Activated T-helper 1 cell treated with anti-CD3 and anti-CD28 coated beads, Interleukin-2, amount 50 U/mL, for 16 hours (primary cell): Measurements from ENCODE around the gene SEMA6B.
"Not testable (repeated sequence)": the region's sequence is repeated elsewhere in the genome, so short reads cannot be mapped to it uniquely, and the experiment has no call there.

Experiments used
- DNase-seq, 2 donors: peaks; one replicate each; pipeline ENCODE4 v3.0.0-alpha.2; 2020; ENCODE audit warnings: low read depth in 1 of 2, low spot score in 1 of 2

The SEMA6B gene

DNA sequence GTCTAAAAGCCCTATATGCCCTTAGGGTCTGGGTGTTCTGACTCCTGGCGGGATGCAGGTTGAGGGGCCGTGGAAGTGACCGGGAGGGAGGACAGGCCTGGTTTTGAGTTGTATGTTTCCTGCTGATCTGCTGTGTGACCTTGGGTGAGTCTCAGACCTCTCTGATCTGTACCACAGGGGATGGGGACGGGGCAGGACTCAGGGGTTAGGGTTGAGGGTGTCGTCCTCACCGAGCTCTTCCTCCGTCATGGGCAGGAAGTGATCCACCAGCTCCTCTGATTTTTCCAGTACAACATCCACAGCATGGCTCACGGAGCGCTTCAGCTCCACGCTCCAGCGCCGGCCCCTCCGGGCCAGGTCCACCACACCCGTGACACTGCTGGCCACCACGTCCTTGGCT lies 30.6 kb downstream of the SEMA6B start:
- no peak for DNase-seq

DNA sequence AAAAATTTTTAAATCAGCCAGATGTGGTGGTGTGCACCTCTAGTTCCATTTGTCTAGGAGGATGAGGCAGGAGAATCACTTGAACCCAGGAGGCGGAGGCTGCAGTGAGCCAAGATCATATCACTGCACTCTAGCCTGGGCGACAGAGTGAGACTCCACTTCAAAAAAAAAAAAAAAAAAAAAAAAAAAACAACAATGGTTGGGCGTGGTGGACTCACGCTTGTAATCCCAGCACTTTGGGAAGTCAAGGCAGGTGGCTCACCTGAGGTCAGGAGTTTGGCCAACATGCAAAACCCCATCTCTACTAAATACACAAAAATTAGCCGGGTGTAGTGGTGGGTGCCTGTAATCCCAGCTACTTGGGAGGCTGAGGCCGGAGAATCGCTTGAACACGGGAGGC lies 32.1 kb downstream of the SEMA6B start:
- DNase-seq, result not testable (repeated sequence)

DNA sequence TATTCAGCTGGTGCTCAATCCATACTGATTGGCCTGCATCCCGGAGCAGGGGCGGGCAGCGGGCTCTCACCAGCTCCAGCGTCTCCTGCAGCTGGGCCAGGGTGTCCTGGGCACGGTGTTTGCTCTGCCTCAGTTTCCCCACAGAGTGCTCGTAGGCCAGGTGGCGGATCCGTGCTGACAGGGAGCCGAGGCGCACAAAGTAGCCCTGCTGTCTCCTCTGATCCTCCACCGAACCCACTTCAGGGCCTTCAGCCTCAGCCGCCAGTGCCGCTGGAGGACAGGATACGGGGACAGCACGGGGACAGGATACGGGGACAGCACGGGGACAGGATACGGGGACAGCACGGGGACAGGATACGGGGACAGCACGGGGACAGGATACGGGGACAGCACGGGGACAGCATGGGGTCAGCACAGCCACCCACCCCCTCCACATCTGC lies 33.9 kb downstream of the SEMA6B start:
- DNase-seq, result no peak

DNA sequence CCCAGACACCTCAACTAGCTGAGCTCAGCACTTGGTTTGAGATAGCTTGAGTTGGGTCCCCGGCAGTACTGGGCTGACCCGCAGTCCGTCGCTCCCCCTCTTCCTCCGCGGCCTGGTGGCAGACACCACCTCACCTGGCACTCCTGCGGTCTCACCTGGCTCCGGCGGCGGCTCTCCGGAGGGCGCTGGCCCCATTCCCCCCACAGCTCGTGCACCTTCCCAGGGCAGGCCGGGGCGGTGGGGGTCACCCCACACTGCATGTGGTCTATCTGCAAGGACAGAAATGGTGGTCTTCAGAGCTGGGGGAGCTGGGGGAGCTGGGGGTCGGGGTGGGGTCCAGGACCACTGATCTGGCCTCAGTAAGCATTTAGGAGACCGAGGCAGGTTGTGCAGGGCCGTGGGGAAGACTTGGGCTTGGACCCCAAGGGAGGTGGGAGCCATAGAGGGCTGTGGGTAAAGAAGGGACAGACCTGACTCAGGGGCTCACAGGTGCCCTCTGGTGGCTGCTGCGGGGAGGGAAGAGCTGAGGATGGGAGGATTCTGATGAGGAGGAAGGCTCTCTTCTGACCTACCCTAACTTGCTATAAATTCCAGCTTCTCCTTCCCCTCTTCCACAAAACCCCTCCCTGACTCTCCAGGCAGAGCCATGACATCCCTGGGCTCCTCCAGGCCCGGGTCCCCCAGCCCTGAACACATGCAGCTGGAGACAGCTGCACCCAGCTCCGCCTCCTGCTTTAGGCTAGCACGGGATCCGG lies 34.5 kb downstream of the SEMA6B start:
- peak; percentile 46 to 56 for DNase-seq

DNA sequence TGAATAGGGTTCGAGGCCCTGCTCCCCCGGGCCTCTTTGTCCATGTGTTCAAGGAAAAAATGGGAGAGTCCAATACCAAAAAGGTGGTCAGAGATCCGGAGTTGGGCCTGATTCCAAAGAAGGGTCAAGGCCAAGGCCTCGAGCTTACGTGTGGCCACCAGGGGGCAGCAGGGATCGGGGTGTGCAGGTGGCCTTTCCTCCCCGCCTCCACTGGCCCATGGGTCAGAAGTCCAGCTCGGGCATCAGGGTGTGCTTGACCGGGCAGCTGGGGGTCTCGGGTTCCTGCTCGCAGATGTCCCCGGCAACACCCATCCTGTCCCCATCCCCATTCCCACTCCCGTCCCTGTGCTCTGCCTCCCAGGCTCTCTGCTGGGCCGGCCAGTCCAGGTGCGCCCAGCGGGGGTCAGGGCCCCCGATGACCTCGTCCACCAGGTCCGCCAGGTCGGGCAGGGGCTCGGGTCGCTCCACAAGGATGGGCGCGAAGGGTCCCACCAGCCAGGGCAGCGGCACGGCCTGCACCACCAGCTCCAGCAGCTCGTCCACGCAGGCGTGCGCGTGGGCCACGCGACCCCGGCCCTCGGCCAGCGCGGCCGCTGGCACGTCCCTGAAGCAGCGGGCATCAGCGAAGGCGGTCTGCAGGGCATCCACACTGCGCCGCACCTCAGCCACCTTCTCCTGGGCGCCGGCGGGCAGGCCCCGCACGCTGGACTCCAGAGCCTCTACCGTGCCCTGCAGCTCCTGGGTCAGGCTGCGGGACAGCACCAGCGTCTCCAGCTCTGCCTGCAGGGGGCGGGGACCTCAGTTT lies 36.0 kb downstream of the SEMA6B start:
- DNase-seq, result no peak

DNA sequence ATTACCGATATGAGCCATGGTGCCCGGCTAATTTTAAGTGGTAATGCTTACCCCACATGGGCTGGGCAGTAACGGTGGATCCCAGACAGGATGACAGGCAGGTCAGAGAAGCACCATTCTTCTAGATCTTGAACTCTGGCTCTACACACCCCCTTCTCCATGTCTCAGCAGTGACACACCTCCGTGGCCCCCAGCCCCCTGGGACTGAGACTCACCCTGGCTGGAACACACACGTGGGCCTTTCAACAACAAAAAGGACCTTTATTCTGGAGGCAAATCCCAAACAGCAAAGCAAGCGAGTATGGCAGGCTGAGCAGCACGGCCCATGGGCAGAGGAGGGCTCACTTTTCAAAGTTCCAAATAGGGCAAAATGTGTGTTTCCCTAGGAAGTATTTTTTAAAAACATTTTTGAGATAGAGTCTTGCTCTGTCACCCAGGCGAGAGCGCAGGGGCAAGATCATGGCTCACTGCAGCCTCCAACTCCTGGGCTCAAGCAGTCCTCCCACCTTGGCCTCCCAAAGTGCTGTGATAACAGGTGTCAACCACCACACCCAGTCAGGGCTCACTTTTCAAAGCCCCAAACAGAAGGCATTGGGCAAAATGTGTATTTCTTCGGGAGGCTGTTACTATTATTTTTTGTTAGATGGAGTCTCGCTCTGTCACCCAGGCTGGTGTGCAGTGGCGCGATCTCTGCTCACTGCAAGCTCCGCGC lies 37.0 kb downstream of the SEMA6B start:
- DNase-seq, result no peak

DNA sequence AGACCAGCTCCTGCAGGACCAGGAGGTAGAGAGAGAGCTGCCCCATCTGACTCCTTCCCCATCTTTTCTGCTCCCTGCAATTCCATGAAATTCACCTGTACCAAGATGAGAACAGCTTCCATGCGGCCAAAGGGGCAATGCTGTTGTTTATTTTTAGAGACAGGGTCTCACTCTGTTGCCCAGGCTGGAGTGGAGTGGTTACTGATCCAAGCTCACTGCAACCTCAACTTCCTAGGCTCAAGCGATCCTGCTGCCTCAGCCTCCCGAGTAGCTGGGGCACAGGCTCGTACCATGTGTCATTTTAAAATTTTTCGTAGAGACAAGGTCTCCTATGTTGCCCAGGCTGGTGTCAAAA lies 37.6 kb downstream of the SEMA6B start:
- DNase-seq, result no peak

DNA sequence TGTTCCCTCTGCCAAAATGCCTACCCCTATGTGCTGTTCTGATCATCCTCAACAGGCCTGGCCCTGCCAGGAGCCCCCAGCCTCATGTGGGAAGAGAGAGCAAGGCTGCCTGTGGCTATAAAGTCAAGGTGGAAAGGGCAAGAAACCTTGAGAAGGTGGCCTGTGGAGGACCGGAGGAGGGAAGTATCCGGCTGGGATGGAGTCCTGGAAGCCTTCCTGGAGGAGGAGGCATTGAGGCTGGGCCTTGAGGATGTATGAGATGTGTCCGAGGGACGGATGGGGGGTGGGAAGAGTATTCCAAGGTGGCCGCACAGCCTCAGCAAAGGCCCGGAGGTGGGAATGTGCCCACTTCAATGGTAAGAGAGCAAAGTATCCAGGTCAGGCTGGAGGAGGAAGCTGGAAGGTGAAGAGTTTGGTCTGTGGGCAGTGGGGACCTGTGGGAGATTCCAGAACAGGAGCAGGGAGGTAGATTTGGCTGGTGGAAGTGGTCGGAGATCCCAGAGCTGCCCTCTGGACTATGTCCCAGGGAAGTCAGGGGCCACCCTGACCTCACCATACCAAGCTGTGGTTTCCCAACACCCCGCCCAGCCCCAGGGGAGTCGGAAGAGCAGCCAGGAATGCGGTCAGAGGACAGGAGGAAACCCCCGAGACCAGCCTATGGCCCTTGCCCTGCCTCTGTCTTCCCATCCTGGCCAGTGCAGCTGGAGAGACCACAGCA lies 38.2 kb downstream of the SEMA6B start:
- DNase-seq, result no peak

DNA sequence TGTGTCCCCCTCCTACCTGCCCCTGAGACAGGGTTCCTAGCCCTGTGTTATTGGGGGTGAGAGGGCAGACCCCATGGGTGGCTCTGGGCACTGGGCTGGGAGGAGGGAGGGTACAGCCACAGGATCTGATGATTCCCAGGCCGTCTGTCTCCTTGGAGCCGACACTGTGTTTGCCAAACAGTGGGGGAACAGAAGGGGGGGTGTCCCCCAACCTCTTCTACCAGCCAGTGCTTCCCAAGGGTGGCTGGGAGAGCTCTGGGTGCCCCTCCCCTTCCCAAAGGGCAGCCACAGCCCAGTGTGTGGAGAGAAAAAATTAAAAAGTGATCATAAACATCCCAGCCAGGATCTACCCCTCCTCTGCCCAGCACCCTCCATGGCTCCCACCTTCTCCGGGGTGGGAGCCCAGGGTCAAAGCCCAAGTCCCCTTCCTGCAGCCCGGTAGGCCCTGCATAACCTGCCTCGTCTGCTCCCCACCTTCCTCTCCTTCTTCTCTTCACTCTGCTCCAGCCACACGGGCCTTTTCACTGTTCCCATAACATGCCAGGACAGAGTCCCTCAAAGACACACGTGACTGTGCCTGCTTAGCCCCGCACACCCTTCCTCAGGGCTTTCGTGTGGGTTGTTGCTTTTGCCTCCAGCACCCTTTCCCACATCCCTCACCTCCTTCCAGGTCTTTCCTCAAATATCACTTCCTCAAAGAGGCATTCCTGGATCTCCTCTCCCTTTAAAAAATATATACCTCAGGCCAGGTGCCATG lies 39.8 kb downstream of the SEMA6B start:
- DNase-seq, result no peak

DNA sequence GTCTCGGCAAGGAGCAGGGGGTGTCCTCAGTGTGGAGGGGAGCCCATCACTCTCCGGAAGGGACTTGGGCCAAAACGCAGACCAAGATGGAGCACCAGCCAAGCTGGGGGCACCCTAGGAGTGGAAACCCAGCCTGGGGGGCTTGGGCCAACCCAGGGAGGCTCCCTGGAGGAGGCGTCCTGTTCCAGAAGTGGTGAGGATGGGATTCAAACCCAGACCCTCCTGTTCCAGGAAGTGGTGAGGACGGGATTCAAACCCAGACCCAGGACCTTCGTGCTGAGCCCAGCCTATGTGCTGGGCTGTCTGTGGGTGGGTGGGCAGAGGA lies 40.4 kb downstream of the SEMA6B start:
- DNase-seq, result no peak

DNA sequence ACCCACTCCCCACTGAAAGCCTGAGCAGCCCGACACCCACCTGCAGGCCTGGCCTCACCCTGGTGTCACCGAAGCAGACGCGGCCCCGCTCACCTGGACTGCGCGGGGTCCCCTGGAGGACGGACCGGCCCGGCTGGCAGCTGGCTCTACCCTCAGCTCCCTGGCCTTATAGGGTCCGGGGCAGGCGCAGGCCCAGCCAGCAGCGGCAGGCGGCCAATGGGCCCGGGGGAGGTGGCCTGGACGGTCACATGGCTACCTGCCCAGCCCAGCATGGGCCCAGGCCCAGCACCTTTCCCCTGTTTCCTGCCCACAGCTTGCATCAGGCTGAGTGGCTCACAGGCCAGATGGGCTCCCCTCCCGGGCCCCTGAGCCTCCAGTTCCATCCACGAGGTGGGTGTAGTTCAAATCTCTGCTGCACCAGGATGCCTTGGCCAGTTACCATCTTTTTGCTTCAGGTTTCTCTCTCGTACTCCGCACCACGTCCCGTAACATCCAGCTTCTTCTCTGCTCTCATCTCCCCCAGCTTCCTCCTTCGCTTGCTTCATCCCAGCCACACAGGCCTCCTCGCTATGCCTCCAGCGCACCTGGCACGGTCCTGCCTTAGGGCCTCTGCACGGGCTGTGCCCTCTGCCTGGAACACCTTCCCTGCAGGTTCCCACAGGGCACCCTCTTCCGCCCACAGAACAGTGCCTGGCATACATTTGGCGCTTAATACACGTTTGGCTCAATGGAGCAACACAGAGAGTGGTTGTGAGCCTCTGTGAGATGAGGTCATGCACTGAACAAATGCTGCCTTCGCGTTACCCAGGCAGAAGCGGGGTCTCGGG lies 40.9 kb downstream of the SEMA6B start, which contains the start of gene PLIN4:
Gene PLIN4, minus strand, starts transcription at position 142 of the 827 bp plus-strand sequence. CDS start 214 bp downstream, outside the sequence.
- DNase-seq, result no peak

DNA sequence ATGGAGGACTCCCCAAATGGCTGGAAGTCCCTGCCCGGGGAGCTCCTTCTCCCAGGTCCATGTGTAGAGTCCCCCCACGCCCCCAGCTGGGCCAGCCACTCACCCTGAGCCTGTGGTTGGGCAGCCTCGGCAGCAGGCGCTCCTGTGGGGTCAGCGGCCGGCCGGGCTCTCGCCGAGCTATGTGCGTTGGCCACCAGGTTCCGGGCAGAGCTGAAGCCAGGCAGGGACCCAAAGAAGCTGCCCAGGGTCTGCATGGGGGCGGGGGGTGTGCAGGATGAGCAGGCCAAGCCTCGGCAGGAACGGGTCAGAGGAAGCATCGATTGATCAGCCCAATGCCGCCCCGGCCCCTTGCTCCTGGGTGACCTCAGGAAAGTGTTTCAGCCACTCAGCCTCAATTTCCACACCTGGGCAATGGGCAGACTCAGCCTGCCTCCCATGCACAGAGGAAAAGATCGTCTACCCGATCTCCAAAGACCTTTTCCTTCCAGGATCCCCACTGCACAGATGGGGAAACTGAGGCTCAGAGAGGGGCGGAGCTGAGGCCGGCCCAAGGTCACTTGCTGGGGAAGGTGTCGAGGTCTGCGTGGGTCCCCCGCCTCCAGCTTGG lies 41.9 kb downstream of the SEMA6B start:
- DNase-seq, result no peak

DNA sequence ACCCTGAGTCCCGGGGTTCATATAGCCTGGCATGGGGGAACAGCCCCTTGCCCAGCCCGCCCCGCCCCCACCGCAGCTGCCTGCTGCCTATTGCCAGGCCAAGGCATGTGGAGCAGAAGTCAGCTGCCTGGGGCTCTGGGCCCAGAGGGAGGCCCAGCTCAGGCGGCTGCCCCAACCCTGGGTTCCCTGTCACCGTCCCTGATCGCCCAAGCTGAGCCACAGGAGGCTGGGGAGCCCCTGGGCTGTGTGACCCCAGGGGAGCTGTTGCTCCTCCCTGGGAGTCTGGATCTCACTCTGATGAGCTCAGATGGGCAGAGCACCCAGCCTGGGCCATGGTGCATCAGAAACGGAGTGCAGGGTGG lies 42.6 kb downstream of the SEMA6B start:
- no peak for DNase-seq

DNA sequence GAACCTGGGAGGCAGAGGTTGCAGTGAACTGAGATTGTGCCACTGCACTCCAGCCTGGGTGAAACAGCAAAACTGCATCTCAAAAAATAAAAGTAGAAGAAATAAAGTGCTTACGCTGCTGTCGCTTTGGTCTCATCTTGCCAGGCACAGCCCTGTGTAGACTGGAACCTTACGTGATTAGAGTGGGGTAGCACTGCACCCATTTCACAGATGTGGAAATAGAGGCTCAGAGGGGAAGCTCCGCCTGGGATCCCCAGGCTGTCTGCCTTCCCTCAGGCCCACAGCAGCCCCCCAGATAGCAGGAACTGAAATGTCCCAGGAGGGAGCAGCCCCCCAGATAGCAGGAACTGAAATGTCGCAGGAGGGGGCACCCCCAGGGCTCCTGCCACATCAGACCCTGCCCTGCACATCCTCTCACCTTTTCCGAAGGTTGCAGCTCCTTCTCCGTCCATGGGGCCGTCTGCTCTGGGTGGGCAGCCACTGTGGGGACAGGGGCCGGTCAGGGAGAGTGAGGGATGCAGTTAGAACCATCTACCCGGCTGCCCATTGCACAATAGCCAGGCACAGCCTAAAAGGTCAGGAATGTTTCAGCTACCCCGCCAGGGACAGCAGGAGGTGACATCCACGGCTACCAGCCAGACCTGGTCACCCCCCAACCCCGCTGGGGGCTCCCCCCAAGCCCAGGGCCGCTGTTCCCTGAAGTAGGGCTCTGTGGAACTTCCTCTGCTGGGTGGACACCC lies 43.1 kb downstream of the SEMA6B start:
- no peak for DNase-seq

DNA sequence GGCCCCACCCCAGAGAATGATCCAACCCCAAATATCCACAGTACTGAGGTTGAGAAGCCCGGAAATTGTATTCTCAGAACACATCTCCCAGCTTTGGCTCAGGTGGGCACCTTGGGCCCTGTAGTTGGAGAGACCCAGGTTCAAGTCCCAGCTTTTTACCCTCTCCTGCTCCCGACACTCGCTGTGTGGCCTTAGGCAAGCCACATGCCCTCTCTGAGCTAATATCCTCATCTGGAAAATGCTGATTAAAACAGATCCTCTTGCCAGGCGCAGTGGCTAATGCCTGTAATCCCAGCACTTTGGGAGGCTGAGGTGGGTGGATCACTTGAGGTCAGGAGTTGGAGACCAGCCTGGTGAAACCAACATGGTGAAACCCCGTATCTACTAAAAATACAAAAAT lies 43.8 kb downstream of the SEMA6B start:
- no peak for DNase-seq

DNA sequence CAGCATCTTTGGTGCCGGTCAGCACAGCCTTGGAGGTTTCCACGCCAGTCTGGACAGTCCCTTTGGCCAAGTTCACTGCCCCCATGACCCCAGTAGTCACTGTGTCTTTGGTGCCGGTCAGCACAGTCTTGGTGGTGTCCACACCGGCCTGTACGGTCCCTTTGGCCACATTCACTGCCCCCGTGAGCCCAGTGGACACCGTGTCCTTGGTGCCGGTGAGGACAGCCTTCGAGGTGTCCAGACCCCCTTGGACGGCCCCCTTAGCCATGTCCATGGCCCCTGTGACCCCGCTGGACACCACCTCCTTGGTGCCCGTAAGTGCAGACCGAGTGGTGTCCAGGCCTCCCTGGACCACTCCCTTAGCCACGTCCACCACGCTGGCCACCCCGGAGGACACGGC lies 46.2 kb downstream of the SEMA6B start:
- DNase-seq, result no peak

DNA sequence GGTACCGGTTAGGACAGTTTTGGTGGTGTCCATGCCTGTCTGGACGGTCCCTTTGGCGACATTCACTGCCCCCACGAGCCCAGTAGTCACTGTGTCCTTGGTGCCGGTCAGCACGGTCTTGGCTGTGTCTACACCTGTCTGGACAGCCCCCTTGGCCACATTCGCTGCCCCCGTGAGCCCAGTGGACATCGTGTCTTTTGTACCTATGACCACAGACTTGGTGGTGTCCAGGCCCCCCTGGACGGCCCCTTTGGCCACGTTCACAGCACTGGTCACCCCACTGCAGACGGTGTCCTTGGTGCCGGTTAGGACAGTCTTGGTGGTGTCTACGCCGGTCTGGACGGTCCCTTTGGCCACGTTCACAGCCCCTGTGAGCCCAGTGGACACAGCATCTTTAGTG lies 47.4 kb downstream of the SEMA6B start:
- DNase-seq, result no peak

DNA sequence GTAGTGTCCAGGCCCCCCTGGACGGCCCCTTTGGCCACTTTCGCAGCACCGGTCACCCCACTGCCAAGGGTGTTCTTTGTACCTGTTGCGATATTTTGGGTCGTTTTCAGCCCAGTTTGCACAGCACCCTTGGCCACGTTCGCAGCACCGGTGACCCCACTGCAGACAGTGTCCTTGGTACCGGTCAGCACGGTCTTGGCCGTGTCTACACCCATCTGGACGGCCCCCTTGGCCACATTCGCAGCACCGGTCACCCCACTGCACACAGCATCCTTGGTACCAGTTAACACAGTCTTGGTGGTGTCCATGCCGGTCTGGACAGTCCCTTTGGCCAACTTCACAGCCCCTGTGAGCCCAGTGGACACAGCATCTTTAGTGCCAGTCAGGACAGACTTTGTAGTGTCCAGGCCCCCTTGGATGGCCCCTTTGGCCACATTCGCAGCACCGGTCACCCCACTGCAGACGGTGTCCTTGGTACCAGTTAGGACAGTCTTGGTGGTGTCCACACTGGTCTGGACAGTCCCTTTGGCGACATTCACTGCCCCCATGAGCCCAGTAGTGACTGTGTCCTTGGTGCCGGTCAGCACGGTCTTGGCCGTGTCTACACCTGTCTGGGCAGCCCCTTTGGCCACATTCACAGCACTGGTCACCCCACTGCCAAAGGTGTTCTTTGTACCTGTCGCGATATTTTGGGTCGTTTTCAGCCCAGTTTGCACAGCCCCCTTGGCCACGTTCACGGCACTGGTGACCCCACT lies 48.0 kb downstream of the SEMA6B start:
- no peak for DNase-seq
